ENCODE data around the gene PREPL.

The PREPL gene

GRCh38 chr2:44275927-44276303 lies 85.4 kb downstream of the PREPL start:
- DNase-seq (ENCODE audit: low read depth) = no peak
- no peak overlapping the region for H3K4me3 ChIP-seq (ENCODE audit: low read depth, low read length)
- no peak for TF ChIP-seq CTCF (IDR thresholded peaks at IDR 0.05; ENCODE audit: insufficient read depth, low read depth, low read length, missing control alignments)

- no peak overlapping the region for H3K4me3 ChIP-seq (ENCODE audit: low read depth, low read length)
- DNase-seq (ENCODE audit: low read depth) = no peak
- TF ChIP-seq CTCF (IDR thresholded peaks at IDR 0.05; ENCODE audit: insufficient read depth, low read depth, low read length, missing control alignments) = no peak
These were observed 87.7 kb downstream of the PREPL start for GRCh38 chr2:44273596-44273995.

- TF ChIP-seq CTCF (IDR thresholded peaks at IDR 0.05; ENCODE audit: insufficient read depth, low read depth, low read length, missing control alignments) = no peak
- no peak overlapping the region for H3K4me3 ChIP-seq (ENCODE audit: low read depth, low read length)
- DNase-seq (ENCODE audit: low read depth) = no peak
These were observed 88.2 kb downstream of the PREPL start for GRCh38 chr2:44273076-44273475.

GRCh38 chr2:44271296-44271695 lies 90.0 kb downstream of the PREPL start:
- no peak for TF ChIP-seq CTCF (IDR thresholded peaks at IDR 0.05; ENCODE audit: insufficient read depth, low read depth, low read length, missing control alignments)
- no peak for DNase-seq (ENCODE audit: low read depth)
- no peak overlapping the region for H3K4me3 ChIP-seq (ENCODE audit: low read depth, low read length)

GRCh38 chr2:44269831-44270230 lies 91.5 kb downstream of the PREPL start:
- no peak for TF ChIP-seq CTCF (IDR thresholded peaks at IDR 0.05; ENCODE audit: insufficient read depth, low read depth, low read length, missing control alignments)
- DNase-seq (ENCODE audit: low read depth) = no peak
- no peak overlapping the region for H3K4me3 ChIP-seq (ENCODE audit: low read depth, low read length)

GRCh38 chr2:44267796-44268648 lies 93.3 kb downstream of the PREPL start:
- no peak for TF ChIP-seq CTCF (IDR thresholded peaks at IDR 0.05; ENCODE audit: insufficient read depth, low read depth, low read length, missing control alignments)
- no peak for DNase-seq (ENCODE audit: low read depth)
- no peak overlapping the region for H3K4me3 ChIP-seq (ENCODE audit: low read depth, low read length)

Data from GM12865 (cell line).